KBM-7 (cell line): ENCODE data around the gene USP35.

Experiments used
- DNase-seq: peaks from one replicate; pipeline ENCODE4 v3.0.0-alpha.2; 2015
- in situ Hi-C: fragments of 300-500 bp; cut with MboI; formaldehyde crosslinking; loops from 2 replicates; pipeline ENCODE4 v1.14.3; 2020; ENCODE audit warnings: low sequenced_read_pairs, low pct_unique_long_range_greater_than_20kb, mixed read lengths

USP35 gene

GRCh38 chr11:78192911-78193351, 4.2 kb downstream of the USP35 start:
- in situ Hi-C loops = no loop called here
- DNase-seq = peak; percentile 58

- DNase-seq = no peak
- in situ Hi-C loops = no loop called here
Measured at GRCh38 chr11:78193806-78194205, 5.1 kb downstream of the USP35 start.

GRCh38 chr11:78194490-78194889, 5.8 kb downstream of the USP35 start:
- DNase-seq = no peak
- in situ Hi-C loops = no loop called here

GRCh38 chr11:78195917-78196560, 7.3 kb downstream of the USP35 start:
- DNase-seq = no peak
- in situ Hi-C loops = no loop called here

- DNase-seq = no peak
- in situ Hi-C loops = no loop called here
Measured at GRCh38 chr11:78196661-78197091, 8.0 kb downstream of the USP35 start.

GRCh38 chr11:78197816-78198215, 9.1 kb downstream of the USP35 start:
- in situ Hi-C loops = no loop called here
- no peak for DNase-seq

- DNase-seq = no peak
- in situ Hi-C loops = no loop called here
Measured at GRCh38 chr11:78199015-78199652, 10.4 kb downstream of the USP35 start.

GRCh38 chr11:78199653-78200015, 10.9 kb downstream of the USP35 start:
- no peak for DNase-seq
- in situ Hi-C loops = no loop called here

- no peak for DNase-seq
- in situ Hi-C loops = no loop called here
Measured at GRCh38 chr11:78200061-78200460, 11.3 kb downstream of the USP35 start.

- in situ Hi-C loops = no loop called here
- DNase-seq = no peak
Measured at GRCh38 chr11:78200553-78200952, 11.8 kb downstream of the USP35 start.

GRCh38 chr11:78201096-78201818, 12.5 kb downstream of the USP35 start:
- no peak for DNase-seq
- in situ Hi-C loops = no loop called here

- in situ Hi-C loops = no loop called here
- peak; percentile 81 for DNase-seq
Measured at GRCh38 chr11:78202733-78203167, 14.0 kb downstream of the USP35 start.

GRCh38 chr11:78203184-78203583, 14.5 kb downstream of the USP35 start:
- DNase-seq = peak; percentile 40
- in situ Hi-C loops = no loop called here

- no peak for DNase-seq
- in situ Hi-C loops = no loop called here
Measured at GRCh38 chr11:78205256-78205655, 16.5 kb downstream of the USP35 start.

GRCh38 chr11:78205691-78206090, 17.0 kb downstream of the USP35 start:
- in situ Hi-C loops = no loop called here

GRCh38 chr11:78207532-78208256, 19.0 kb downstream of the USP35 start:
- no peak for DNase-seq
- in situ Hi-C loops = no loop called here

More at GRCh38 chr11:78205691-78206090, 17.0 kb downstream of the USP35 start:
- no peak for DNase-seq

GRCh38 chr11:78208257-78209165, 19.8 kb downstream of the USP35 start:
- DNase-seq = no peak
- in situ Hi-C loops = no loop called here

GRCh38 chr11:78209478-78209877, 20.8 kb downstream of the USP35 start:
- no peak for DNase-seq
- in situ Hi-C loops = no loop called here
